Brain microvascular endothelial cell (primary cell): ENCODE results near the gene JUN.

Source experiments
- DNase-seq: peaks from one replicate; pipeline ENCODE4 v3.0.0-alpha.2; 2020
- H3K27ac ChIP-seq: fragments of 250-450 bp; sonication (Bioruptor Pico); 2 replicates; pipeline ENCODE4 v1.5.1; 2020; ENCODE audit warnings: mild to moderate bottlenecking, moderate library complexity
- H3K27me3 ChIP-seq: fragments of 250-450 bp; sonication (Bioruptor Pico); replicated peaks from 2 replicates; pipeline ENCODE4 v1.5.1; 2020; ENCODE audit warnings: mild to moderate bottlenecking
- H3K36me3 ChIP-seq: fragments of 250-450 bp; sonication (Bioruptor Pico); replicated peaks from 2 replicates; pipeline ENCODE4 v1.5.1; 2020; ENCODE audit warnings: mild to moderate bottlenecking
- H3K4me3 ChIP-seq: 2 replicates; pipeline ENCODE4 v1.5.1; 2011; ENCODE audit warnings: low read depth, mild to moderate bottlenecking, control low read depth, low read length, moderate library complexity
- CTCF ChIP-seq: IDR thresholded peaks from 2 replicates; pipeline ENCODE4 v1.5.1; 2011; ENCODE audit warnings: low read depth, mild to moderate bottlenecking, moderate library complexity, low read length, control low read depth, inconsistent platforms; ENCODE audit errors: missing control alignments
- in situ Hi-C: cut with HindIII; loops from 2 replicates; pipeline ENCODE4 v1.10.0; 2017; ENCODE audit warnings: low sequenced_read_pairs, low pct_ligation_motif_present

JUN gene

GRCh38 chr1:58784758-58785441 is 1.1 kb upstream of the JUN start:
- Histone ChIP-seq H3K27me3 (no peaks in the 10 kb centered on the region), H3K27ac (peak overlapping the region; percentile 95), H3K36me3 (peaks cover 16% of the 10 kb centered on the region), H3K4me3 (peak overlapping the region; percentile 75)
- DNase-seq: peak; percentile 93
- in situ Hi-C loops: no loop called here
- peak; percentile 85 for TF ChIP-seq CTCF

- DNase-seq: peak; percentile 53
- in situ Hi-C loops: no loop called here
- H3K27me3 ChIP-seq: no peaks in the 10 kb centered on the region
- no peak for TF ChIP-seq CTCF
- H3K36me3 ChIP-seq: peaks cover 16% of the 10 kb centered on the region
- peak overlapping the region; percentile 96 for H3K4me3 ChIP-seq
- peak overlapping the region; percentile 87 for H3K27ac ChIP-seq
Measured at GRCh38 chr1:58783090-58783992, 506 bp downstream of the JUN start.

- Histone ChIP-seq H3K27me3 (no peaks in the 10 kb centered on the region), H3K4me3 (peak overlapping the region; percentile 96), H3K36me3 (peaks cover 16% of the 10 kb centered on the region), H3K27ac (peak overlapping the region; percentile 87)
- in situ Hi-C loops: no loop called here
- DNase-seq: no peak
- TF ChIP-seq CTCF: no peak
Measured at GRCh38 chr1:58782178-58783089, 1.4 kb downstream of the JUN start.

- TF ChIP-seq CTCF: peak; percentile 60
- H3K27ac ChIP-seq: peak overlapping the region; percentile 87
- in situ Hi-C loops: no loop called here
- peak overlapping the region; percentile 96 for H3K4me3 ChIP-seq
- DNase-seq: no peak
- H3K27me3 ChIP-seq: no peaks in the 10 kb centered on the region
- H3K36me3 ChIP-seq: peaks cover 16% of the 10 kb centered on the region
Measured at GRCh38 chr1:58781541-58782177, 2.2 kb downstream of the JUN start.

DNA sequence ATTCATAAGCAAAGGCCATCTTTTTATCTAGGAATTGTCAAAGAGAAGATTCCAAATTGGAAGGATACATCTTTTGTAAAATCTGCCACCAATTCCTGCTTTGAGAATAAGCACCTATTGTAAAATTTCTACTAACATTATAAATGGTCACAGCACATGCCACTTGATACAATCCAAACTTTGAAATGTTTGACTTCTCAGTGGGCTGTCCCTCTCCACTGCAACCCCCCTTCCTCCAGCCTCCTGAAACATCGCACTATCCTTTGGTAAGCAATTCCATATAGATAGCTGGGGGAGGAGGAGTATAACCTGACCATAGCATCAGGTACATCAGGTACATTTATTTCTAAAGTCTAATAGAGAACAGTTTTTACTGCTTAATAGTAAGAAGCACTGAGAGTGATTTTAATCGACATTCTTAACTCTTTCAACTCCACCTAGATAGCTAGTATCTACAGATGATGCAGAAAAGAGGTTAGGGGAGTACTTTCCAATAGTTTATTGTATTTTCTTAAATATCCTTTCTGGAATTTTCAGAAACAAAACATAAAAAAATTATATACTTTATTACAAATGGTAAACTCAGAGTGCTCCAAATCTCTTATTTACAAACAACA is 2.9 kb downstream of the JUN start:
- peak overlapping the region; percentile 96 for H3K4me3 ChIP-seq
- in situ Hi-C loops: no loop called here
- H3K27ac ChIP-seq: no peak overlapping the region
- no peaks in the 10 kb centered on the region for H3K27me3 ChIP-seq
- peaks cover 16% of the 10 kb centered on the region for H3K36me3 ChIP-seq
- no peak for TF ChIP-seq CTCF
- DNase-seq: no peak
